NOMO-1 treated with dmso at 0.1 percent for 144 hours (cell line): ENCODE measurements around the gene CHCHD3.
"Not testable (repeated sequence)": the region's sequence is repeated elsewhere in the genome, so short reads cannot be mapped to it uniquely, and the experiment has no call there.

Source experiments
- DNase-seq: peaks from one replicate; lab custom pipeline; 2025; ENCODE audit not compliant: unreplicated experiment; lab: John Stamatoyannopoulos, UW

CHCHD3 gene

DNA sequence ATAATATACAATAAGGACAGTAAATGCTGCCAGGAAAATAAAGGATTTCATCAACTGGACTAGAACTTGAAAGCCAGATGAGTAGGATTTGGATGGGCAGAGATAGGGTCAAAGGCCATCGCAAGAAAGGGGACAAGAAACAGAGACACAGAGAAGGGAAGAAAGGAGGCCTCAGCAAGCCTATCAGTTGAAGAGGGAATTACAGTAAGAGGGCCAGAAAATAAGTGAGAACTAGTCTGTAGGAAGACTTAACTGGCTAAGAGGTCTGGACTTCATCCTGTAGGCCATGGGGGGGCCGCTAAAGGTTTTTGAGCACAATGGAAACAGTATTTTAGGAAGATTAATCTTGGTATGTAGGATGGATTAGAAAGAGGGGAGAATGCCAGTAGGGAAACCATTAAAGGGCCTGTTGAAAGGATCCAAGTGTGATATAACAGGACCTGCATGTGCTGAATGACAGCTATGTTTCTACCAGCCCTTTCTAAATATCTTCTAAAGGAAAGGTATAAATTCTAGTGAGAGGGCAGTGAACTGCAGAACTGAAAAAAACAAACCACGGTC is 174.4 kb downstream of the CHCHD3 start:
- DNase-seq = no peak

DNA sequence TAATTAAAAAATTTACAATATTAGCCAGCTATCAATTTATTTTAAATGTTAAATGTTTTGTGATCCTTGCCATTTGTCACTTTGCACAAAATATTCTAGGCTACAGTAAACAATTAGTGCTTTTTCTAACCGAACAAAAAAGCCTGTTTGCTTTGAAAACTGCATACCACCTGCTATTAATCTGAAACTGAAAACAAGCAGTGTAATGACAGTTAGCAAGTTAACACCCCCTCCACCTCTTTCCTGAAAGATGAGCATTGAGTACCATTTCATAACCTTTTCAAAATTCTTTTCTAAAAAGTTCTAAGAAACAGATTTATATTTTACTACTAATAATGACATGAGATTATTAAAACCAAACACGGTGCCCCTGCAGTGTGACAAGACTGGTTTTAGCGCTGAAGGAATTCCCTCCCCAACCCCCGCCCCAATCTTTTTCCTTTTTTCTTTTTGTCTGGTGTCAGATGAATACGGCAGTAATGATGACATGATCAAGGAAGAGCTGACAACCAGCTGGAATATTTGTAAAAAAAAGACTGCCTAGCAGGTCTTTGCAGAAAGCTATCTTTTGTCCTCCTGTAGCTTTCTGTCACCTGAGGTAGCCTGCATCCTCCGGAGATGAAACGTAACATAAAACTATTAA is 175.6 kb downstream of the CHCHD3 start:
- DNase-seq = no peak

DNA sequence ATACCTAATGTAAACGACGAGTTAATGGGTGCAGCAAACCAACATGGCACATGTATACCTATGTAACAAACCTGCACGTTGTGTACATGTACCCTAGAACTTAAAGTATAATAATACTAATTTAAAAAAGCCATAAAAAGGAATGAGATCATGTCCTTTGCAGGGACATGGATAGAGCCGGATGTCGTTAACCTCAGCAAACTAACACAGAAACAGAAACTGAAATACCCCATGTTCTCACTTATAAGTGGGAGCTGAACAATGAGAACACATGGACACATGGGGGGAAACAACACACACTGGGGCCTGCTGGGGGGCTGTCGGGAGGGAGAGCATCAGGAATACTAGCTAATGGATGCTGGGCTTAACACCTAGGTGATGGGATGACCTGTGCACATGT is 176.8 kb downstream of the CHCHD3 start:
- DNase-seq = not testable (repeated sequence)

DNA sequence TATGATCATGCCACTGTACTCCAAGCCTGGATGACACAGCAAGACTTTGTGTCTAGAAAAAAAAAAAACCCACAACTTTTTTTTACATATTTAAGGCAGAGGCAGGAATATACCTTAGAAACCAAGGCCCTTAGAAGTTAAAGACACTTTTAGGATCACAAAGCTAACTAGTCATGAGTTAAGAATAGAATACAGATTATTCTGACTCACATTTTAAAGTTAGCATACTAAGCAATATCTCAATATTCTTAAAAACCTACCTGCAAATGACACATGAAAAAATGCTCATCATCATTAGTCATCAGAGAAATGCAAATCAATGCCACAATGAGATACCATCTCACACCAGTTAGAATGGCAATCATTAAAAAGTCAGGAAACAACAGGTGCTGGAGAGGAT is 177.7 kb downstream of the CHCHD3 start:
- DNase-seq = no peak

DNA sequence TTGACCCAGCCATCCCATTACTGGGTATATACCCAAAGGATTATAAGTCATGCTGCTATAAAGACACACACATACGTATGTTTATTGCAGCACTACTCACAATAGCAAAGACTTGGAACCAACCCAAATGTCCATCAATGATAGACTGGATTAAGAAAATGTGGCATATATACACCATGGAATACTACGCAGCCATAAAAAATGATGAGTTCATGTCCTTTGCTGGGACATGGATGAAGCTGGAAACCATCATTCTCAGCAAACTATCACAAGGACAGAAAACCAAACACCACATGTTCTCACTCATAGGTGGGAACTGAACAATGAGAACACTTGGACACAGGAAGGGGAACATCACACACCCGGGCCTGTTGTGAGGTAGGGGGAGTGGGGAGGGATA is 179.6 kb downstream of the CHCHD3 start:
- not testable (repeated sequence) for DNase-seq

DNA sequence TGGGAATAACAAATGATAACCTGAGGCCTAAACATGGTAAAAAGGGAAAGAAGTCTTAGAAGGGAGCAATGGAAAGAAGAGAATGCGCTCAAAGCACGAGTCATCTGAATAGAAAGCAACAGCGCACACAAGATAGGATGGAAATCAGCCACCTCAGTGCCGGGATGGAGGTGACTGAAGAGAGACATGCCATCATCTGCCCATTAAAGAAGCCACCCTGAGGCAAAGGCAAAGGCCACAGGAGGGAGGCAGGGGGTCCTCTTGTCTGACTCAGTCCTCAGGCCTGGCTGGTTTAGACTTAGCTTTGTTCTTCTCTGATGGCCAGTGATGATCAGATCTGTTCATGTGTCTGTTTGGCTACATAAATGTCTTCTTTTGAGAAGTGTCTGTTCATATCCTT is 180.6 kb downstream of the CHCHD3 start:
- no peak for DNase-seq

DNA sequence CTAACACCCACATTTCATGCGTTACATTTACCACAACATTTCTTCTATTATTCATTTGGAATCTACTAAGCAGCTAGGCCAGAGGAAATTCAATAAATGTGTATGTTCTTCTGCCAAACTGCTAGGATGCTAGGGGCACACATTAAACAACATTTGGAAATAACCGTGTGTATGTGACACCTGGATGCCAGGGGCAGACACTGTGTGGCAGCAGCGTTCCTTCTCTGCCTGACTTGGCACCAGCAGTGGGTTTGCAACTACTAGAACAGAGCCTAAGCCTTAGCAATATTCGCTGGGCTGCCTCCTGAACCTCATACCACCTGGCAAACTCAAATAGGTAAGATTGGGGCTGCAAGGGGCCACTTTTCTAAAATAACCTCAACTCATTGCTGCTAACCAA is 182.1 kb downstream of the CHCHD3 start:
- DNase-seq = no peak

DNA sequence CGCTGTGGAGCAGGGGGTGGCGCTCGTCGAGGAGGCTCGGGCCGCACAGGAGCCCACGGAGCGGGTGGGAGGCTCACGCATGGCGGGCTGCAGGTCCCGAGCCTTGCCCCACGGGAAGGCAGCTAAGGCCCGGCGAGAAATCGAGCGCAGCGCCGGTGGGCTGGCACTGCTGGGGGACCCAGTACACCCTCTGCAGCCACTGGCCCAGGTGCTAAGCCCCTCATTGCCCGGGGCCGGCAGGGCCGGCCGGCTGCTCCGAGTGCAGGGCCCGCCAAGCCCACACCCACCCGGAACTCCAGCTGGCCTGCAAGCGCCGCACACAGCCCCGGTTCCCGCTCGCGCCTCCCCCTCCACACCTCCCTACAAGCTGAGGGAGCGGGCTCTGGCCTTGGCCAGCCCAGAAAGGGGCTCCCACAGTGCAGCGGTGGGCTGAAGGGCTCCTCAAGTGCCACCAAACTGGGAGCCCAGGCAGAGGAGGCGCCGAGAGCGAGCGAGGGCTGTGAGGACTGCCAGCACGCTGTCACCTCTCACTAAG is 183.2 kb downstream of the CHCHD3 start:
- DNase-seq = not testable (repeated sequence)

DNA sequence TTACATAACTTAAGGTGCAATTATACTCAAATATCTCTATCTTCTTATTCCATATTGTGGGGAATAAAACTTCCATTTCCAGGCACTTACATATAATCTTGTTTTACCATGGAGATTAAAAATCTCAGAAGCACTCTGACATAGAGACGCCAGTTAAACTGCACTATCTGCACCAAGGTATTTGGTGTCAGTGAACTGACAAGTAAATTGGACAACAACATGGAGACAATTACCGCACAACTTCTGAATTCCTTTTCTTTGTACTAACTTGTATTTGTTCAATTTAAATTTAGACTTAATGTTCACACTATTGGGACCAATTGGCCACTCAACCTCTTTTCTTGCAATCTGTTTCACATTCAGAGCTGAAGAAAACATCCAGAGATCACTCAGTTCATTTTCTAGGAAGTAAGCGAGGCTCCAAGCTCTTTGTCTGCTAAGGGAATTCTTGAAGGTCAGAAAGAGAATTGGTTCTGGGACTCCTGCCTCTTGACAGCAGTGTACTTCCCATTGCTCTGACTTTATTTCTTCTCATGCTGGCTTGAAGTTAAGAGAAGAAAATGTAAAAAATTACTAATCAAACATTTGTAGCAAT is 184.7 kb downstream of the CHCHD3 start:
- DNase-seq = no peak

DNA sequence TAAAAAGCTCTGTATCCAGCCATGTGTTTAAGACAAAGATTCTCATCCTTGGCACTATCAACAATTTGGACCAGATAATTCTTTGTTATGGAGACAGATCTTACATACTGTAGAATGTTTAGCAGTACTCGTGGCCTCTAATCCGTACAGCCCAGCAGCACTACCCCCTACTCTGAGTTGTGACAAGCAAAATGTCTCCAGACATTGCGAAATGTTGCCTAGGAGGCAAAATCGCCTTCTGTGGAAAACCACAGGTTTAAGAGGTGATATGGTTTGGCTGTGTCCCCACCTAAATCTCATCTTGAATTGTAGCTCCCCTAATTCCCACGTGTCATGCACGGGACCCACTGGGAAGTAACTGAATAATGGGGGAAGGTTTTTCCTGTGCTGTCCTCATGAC is 186.7 kb downstream of the CHCHD3 start:
- DNase-seq = no peak

DNA sequence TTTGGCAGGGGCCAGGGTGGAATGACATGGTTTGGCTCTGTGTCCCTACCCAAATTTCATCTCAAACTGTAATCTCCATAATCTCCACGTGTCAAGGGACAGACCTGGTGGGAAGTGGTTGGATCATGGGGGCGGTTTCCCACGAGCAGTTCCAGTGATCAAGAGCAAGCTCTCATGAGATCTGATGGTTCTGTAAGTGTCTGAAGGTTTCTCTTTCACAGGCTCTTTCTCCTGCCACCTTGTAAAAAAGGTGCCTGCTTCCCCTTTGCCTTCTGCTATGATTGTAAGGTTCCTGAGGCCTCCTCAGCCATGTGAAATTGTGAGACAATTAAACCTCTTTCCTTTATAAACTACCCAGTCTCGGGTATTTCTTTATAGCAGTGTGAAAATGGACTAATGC is 188.3 kb downstream of the CHCHD3 start:
- no peak for DNase-seq

DNA sequence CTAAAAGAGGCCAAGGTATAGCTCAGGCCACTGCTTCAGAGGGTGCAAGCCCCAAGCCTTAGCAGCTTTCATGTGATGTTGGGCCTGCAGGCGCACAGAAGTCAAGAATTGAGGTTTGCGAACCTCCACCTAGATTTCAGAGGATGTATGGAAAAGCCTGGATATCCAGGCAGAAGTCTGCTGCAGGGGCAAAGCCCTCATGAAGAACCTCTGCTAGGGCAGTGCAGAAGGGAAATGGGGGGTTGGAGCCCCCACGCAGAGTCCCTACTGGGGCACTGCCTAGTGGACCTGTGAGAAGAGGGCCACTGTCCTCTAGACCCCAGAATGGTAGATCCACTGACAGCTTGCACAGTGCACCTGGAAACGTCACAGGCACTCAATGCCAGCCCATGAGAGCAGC is 189.1 kb downstream of the CHCHD3 start:
- DNase-seq = not testable (repeated sequence)

DNA sequence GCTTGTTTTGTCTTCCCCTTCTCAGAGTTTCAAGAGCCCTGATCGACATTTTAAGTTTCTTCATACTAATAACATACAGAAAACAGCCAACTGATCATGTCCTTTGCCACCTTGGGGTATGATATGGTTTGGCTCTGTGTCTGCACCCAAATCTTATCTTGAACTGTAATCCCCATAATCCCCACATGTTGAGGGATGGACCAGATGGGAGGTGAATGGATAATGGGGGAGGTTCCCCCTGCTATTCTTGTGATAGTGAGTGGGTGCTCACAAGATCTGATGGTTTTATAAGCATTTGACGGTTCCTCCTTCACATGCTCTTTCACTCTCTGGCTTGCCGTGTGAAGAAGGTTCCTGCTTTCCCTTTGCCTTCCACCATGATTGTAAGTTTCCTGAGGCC is 190.3 kb downstream of the CHCHD3 start:
- no peak for DNase-seq

DNA sequence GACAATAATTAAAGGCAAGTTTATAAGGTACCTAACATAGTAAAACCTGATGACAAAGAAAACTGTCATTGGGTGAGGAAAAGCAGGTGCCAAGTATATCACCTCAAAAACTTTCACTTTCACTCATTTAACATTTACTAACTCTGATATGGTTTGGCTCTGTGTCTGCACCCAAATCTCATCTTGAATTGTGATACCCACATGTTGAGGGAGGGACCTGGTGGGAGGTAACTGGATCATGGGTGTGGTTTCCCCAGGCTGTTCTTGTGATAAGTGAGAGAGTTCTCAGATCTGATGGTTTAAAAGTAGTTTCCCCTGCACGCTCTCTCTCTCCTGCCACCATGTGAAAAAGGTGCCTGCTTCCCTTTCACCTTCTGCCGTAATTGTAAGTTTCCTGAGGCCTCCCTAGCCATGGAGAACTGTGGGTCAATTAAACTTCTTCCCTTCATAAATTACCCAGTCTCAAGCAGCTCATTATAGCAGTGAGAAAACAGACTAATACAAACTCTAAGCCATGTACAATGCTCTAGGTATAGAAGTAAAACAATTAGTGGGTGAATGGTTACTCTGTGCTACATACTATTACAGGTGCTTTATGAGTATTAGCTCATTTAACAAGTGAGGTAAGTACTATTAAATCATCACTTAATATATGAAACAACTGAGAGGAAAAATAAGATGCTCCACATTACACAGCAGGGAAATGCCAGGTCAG is 199.0 kb downstream of the CHCHD3 start:
- DNase-seq = no peak

DNA sequence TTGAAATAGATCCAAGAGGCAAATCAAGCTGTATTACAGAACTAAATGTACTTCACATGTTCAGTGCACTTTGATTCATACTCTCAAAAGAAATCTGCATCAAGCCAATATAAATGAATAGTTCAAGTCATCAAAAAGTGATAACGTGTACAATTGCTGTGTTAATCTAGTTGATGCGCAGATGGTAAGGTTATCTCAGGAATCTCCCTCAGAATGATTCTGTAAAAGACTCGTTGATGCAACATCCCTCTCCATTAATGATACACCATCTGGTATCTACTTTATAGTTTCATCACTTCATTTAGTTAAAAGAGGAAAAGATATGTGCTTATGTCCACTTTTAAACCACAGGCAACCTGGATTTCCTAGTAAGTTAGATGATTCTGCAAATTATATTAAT is 200.6 kb downstream of the CHCHD3 start:
- no peak for DNase-seq

DNA sequence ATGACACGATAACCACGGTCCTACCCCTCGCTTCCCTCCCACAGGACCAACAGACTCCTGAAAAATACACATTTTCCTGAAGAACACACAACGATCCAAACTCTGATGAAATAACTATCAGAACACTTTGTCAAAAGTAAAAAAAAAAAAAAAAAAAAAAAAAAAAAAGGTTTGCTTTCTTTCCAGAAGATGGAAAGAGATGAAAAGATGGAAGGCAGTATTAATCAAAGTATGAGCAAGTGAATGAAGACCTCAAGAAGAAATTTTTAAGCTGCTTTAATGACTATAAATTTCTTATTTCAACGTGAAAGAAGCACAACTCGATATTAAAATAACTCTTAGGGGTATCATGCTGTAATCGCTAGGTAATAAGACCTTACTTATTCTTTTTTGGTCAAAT is 202.3 kb downstream of the CHCHD3 start:
- no peak for DNase-seq

DNA sequence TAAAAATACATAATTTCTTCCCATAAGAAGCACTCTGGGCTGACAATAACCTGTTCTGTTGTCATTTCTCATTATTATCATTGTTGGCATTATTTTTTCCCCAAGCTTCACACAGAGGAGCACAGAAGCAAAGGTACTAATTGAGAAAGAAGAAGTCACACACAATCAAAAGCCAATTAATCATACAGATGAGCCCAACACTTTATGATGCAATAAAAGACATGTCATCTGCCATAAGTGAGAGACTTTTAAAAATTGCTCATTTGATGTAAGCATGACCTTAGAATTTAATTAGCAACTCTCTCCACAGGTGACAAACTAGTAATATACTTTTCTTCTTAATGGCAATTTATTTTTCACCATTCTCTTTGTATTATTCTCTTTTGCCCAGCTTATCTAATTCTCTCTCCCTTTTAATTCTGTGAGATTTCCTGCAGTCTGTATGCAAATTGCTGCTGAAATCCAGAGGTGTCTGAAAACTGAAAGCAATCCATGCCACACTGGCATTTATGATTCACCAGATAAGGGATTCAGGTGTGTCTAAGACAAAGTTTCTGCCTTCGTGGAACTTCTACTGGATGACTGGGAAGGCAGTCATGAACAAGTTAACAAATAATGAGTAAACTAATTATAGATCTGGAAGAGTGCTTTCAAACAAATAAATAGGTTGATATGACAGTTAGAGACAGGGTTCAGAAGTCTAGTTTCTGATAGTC is 203.5 kb downstream of the CHCHD3 start:
- no peak for DNase-seq

DNA sequence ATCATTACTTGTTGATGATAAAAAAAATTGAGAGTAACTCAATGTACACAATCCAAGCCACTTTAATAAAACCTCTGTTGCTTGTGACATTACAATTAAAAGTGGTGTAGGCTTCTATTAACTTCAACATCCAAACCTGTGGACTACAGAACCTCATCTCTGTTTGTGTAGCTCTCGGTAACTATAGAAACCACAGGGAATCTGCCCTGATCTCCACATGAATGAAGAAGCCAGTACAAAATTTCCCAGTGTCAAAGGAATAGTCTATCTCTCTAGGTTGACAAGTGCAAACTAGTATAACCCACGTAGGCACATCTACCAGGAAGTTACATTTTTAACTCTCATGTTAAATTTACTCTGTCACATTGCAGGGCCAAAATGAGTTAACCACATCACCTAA is 204.3 kb downstream of the CHCHD3 start:
- no peak for DNase-seq

DNA sequence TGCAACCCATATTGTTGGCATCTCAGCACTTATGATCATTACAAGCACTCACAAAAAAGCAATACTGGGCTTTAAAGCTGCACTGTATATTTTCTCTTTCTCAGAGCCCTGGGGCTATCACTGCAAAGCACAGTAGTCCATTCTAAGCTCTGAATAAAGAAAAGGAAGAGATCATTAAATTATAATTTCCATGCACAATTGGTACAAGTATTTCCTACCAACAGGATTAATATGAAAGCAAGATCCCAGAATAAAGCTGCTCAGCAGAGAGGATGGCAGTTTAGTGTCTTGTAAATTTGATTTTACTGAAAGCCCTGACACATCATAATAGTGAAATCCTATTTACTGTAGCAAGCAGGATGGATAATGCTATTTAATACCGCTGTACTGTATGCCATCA is 205.3 kb downstream of the CHCHD3 start:
- DNase-seq = no peak

DNA sequence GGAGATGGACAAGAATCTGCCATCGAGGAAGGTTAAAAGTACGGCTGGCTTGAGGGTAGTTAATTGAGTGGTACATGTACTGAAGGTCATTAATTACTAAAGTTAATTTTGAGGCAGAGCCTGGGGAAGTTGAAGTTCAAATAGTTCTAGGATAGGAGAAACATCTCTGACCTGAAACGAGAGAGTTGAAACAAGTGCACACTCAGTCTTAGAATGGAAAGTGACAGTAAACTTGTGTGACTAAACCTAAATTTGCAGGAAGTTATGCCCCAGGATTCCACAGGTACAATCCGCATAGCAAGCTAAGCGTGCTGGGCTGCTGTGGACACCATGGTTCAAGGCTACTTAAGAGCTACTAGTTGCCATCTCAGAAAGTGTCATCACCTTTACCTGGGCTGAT is 209.9 kb downstream of the CHCHD3 start:
- no peak for DNase-seq

DNA sequence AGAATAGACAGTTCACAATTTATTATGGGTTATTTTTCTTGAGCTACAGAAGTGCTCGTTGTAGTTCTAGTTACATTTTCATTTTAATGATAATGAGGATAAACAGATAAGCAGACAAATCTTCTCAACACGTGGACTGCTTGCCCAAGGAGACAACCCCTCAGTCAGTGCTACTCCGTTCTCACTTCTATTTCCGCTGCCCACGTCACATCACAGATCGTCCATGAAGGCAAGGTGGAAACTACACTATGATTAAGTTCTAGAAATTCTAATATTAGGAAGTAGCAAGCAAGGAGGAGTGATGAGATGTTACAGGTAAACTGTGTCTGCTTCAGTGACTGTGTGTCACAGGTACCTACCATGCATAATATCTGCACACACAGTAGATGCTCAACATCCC is 210.5 kb downstream of the CHCHD3 start:
- DNase-seq = no peak
